Measurements from ENCODE around the gene SORCS1. TPM values are rescaled to one million over a fixed set of nuclear protein-coding genes. Genes with fewer than 3 reads are reported as not detected.

SORCS1 gene
- total and polyA plus RNA-seq, 4 donors, result 0.04 to 3.5 (median 0.05) TPM

DNA sequence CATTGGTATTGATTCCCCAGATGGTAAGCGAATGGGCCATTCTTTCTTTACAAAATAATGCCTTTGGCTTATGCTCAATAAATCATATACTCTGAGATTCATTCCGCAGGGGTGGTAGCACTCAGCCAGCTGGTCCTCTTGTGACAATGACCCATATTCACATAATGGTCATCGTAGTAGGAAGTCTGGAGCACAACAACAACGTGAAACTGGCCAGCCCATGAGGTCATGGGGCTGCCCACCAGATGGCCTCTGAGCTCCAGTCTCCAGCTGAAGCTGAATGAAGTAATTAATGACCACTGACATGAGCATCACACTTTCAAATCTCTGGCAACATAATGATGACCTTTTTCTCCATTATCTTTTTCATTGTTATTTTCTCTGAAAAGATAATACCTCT is 42.3 kb upstream of the SORCS1 start:
- Histone ChIP-seq H3K9me3 (ENCODE audit: control insufficient read depth in 4 of 4, insufficient read depth in 3 of 4, low read length in 3 of 4) (peaks cover 0 to 3% (median under 1%) of the 10 kb centered on the region in 4 donors), H3K4me3 (no peak overlapping the region), H3K27ac (ENCODE audit: low read depth in 1 of 2, low read length in 1 of 2) (no peak overlapping the region), H3K36me3 (ENCODE audit: control insufficient read depth in 4 of 4, insufficient read depth in 4 of 4, low read length in 4 of 4) (no peaks in the 10 kb centered on the region), H3K4me1 (ENCODE audit: control insufficient read depth in 5 of 5, insufficient read depth in 5 of 5, low read length in 5 of 5) (no peaks in the 10 kb centered on the region), H3K27me3 (ENCODE audit: control insufficient read depth in 3 of 3, insufficient read depth in 3 of 3, low read length in 2 of 3) (no peaks in the 10 kb centered on the region), H3K9ac (ENCODE audit: insufficient read depth in 1 of 2, low read length in 2 of 2) (no peak overlapping the region)
- no peak for DNase-seq
- TF ChIP-seq, protein P1, sequence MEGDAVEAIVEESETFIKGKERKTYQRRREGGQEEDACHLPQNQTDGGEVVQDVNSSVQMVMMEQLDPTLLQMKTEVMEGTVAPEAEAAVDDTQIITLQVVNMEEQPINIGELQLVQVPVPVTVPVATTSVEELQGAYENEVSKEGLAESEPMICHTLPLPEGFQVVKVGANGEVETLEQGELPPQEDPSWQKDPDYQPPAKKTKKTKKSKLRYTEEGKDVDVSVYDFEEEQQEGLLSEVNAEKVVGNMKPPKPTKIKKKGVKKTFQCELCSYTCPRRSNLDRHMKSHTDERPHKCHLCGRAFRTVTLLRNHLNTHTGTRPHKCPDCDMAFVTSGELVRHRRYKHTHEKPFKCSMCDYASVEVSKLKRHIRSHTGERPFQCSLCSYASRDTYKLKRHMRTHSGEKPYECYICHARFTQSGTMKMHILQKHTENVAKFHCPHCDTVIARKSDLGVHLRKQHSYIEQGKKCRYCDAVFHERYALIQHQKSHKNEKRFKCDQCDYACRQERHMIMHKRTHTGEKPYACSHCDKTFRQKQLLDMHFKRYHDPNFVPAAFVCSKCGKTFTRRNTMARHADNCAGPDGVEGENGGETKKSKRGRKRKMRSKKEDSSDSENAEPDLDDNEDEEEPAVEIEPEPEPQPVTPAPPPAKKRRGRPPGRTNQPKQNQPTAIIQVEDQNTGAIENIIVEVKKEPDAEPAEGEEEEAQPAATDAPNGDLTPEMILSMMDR (IDR thresholded peaks at IDR 0.05; ENCODE audit: control extremely low read depth, extremely low read depth), result no peak
- 67 to 74% methylated on average over 4 of the region's 4 CpGs for WGBS, 2 donors
- ATAC-seq (ENCODE audit: insufficient read depth, low FRiP score), result no peak

DNA sequence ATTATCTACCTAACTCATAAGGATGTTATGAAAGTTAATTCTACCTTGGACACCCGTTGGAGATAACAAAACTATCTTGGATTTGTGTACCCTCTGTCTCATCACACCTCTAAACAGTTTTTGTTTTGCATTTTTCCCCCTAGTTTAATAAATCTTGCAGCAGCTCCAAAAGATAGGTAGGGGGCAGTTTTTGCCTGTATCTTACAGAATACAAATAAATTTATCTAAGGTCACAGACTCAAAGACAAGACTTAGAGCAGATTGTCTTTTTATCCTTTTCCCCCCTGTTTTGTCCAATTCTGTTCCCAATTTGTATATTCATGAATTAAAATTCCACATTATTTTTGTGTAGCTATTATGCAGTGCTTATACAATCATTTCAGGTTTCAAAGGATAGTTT is 5.0 kb upstream of the SORCS1 start:
- 23 to 56% methylated on average over 1 of the region's 1 CpG for WGBS, 2 donors
- Histone ChIP-seq H3K9ac (ENCODE audit: insufficient read depth in 1 of 2, low read length in 2 of 2) (no peak overlapping the region), H3K27me3 (ENCODE audit: control insufficient read depth in 3 of 3, insufficient read depth in 3 of 3, low read length in 2 of 3) (peaks cover 4 to 41% (median 31%) of the 10 kb centered on the region in 3 donors), H3K36me3 (ENCODE audit: control insufficient read depth in 4 of 4, insufficient read depth in 4 of 4, low read length in 4 of 4) (no peaks in the 10 kb centered on the region), H3K27ac (ENCODE audit: low read depth in 1 of 2, low read length in 1 of 2) (no peak overlapping the region), H3K4me3 (no peak overlapping the region), H3K9me3 (ENCODE audit: control insufficient read depth in 4 of 4, insufficient read depth in 3 of 4, low read length in 3 of 4) (no peaks in the 10 kb centered on the region), H3K4me1 (ENCODE audit: control insufficient read depth in 5 of 5, insufficient read depth in 5 of 5, low read length in 5 of 5) (peaks cover 0 to 5% (median 0%) of the 10 kb centered on the region in 5 donors)
- DNase-seq (no peak), ATAC-seq (ENCODE audit: insufficient read depth, low FRiP score) (no peak)
- TF ChIP-seq, protein P1 (IDR thresholded peaks at IDR 0.05; ENCODE audit: control extremely low read depth, extremely low read depth), result no peak

GRCh38 chr10:107168738-107169137 is 4.2 kb upstream of the SORCS1 start:
- no peaks in the 10 kb centered on the region for H3K36me3 ChIP-seq (ENCODE audit: control insufficient read depth in 4 of 4, insufficient read depth in 4 of 4, low read length in 4 of 4)
- peaks cover 12 to 45% (median 34%) of the 10 kb centered on the region in 3 donors for H3K27me3 ChIP-seq (ENCODE audit: control insufficient read depth in 3 of 3, insufficient read depth in 3 of 3, low read length in 2 of 3)
- 80 to 94% methylated on average over 1 of the region's 1 CpG for WGBS, 2 donors

More at GRCh38 chr10:107168738-107169137, 4.2 kb upstream of the SORCS1 start:
- Histone ChIP-seq H3K4me1 (ENCODE audit: control insufficient read depth in 5 of 5, insufficient read depth in 5 of 5, low read length in 5 of 5) (peaks cover 0 to 10% (median 0%) of the 10 kb centered on the region in 5 donors), H3K9me3 (ENCODE audit: control insufficient read depth in 4 of 4, insufficient read depth in 3 of 4, low read length in 3 of 4) (peaks cover 0 to 3% (median 0%) of the 10 kb centered on the region in 4 donors), H3K9ac (ENCODE audit: insufficient read depth in 1 of 2, low read length in 2 of 2) (no peak overlapping the region), H3K27ac (ENCODE audit: low read depth in 1 of 2, low read length in 1 of 2) (no peak overlapping the region), H3K4me3 (no peak overlapping the region)
- ATAC-seq (ENCODE audit: insufficient read depth, low FRiP score) (no peak), DNase-seq (no peak)
- TF ChIP-seq, protein P1 (IDR thresholded peaks at IDR 0.05; ENCODE audit: control extremely low read depth, extremely low read depth), result no peak

Measured in lung (tissue), 12 donors.